H1 (cell line): Measurements from ENCODE around the gene MAPK8. TPM values are rescaled to one million over a fixed set of nuclear protein-coding genes. Genes with fewer than 3 reads are reported as not detected.

Experiments used
- CTCF ChIA-PET: fragments of 300-600 bp; sonication (Branson Sonifier 250); formaldehyde crosslinking; loops from one replicate; lab custom pipeline; 2021; ENCODE audit not compliant: partially characterized antibody; lab: Charles Lee
- POLR2A ChIA-PET: fragments of 300-600 bp; sonication (Branson Sonifier 250); formaldehyde crosslinking; loops from one replicate; lab custom pipeline; 2021; ENCODE audit warnings: inconsistent platforms; ENCODE audit not compliant: partially characterized antibody; lab: Charles Lee
- DNase-seq, 2 experiments: peaks; one replicate each; pipeline versions ENCODE4 v3.0.0 to v3.0.0-alpha.2; 2010 to 2022; ENCODE audit warnings: low spot score in 2 of 2, low read depth in 1 of 2, mixed read lengths in 1 of 2
- FAIRE-seq: peaks from 2 replicates; lab custom pipeline; 2011; peaks lifted over from hg19 to GRCh38; lab: Jason Lieb, UNC
- H2AFZ ChIP-seq: 2 replicates; pipeline ENCODE4 v1.8.1; 2012; ENCODE audit warnings: low read length, inconsistent platforms
- H2AK5ac ChIP-seq: 2 replicates; pipeline ENCODE4 v1.6.1; 2013; ENCODE audit warnings: low read depth, low read length
- H2BK120ac ChIP-seq: replicated peaks from 2 replicates; pipeline ENCODE3; 2013; ENCODE audit warnings: low read depth, low read length, inconsistent platforms
- H2BK12ac ChIP-seq: 2 replicates; pipeline ENCODE4 v1.6.1; 2013; ENCODE audit warnings: low read depth, low read length
- H2BK15ac ChIP-seq: 2 replicates; pipeline ENCODE4 v1.6.1; 2013; ENCODE audit warnings: low read length
- H2BK20ac ChIP-seq: 2 replicates; pipeline ENCODE4 v1.6.1; 2013; ENCODE audit warnings: low read length
- H2BK5ac ChIP-seq: 2 replicates; pipeline ENCODE4 v1.6.1; 2013; ENCODE audit warnings: low read depth, low read length
- H3K14ac ChIP-seq: 2 replicates; pipeline ENCODE4 v1.6.1; 2013; ENCODE audit warnings: inconsistent platforms; ENCODE audit not compliant: insufficient read length
- H3K18ac ChIP-seq: 2 replicates; pipeline ENCODE4 v1.6.1; 2013; ENCODE audit warnings: low read length; ENCODE audit errors: extremely low read depth
- H3K23ac ChIP-seq: 2 replicates; pipeline ENCODE4 v1.6.1; 2013; ENCODE audit warnings: inconsistent platforms; ENCODE audit not compliant: insufficient read length
- H3K23me2 ChIP-seq: 2 replicates; pipeline ENCODE4 v1.6.1; 2013; ENCODE audit warnings: low read depth, low read length
- H3K27ac ChIP-seq: 2 replicates; pipeline ENCODE4 v1.6.1; 2011; ENCODE audit warnings: low read depth, low read length, inconsistent platforms
- H3K27me3 ChIP-seq, 4 experiments: replicated peaks in 1 of 4; 1 replicate in 1 of 4; 2 replicates in 3 of 4; pipeline versions ENCODE4 v1.6.1 to v1.8.1; 2011 to 2013; ENCODE audit warnings: low read length in 3 of 4, mild to moderate bottlenecking in 3 of 4, inconsistent platforms in 2 of 4, mixed read lengths in 2 of 4, moderate library complexity in 1 of 4; ENCODE audit not compliant: control insufficient read depth in 3 of 4, insufficient read depth in 3 of 4; ENCODE audit errors: extremely low read depth in 1 of 4
- H3K36me3 ChIP-seq, 4 experiments: 2 replicates each; pipeline versions ENCODE4 v1.6.1 to v1.8.1; 2011 to 2013; ENCODE audit warnings: mild to moderate bottlenecking in 4 of 4, low read length in 3 of 4, moderate library complexity in 2 of 4, control low read depth in 1 of 4, inconsistent platforms in 1 of 4; ENCODE audit not compliant: insufficient read depth in 4 of 4, control insufficient read depth in 2 of 4
- H3K4ac ChIP-seq: replicated peaks from 2 replicates; pipeline ENCODE3; 2013; ENCODE audit warnings: low read length, low read depth, mixed read lengths, inconsistent platforms; ENCODE audit not compliant: insufficient read length
- H3K4me1 ChIP-seq, 4 experiments: replicated peaks in 1 of 4; 1 replicate in 1 of 4; 2 replicates in 3 of 4; pipeline versions ENCODE4 v1.6.1 to v1.8.1; 2011 to 2013; ENCODE audit warnings: low read length in 3 of 4, inconsistent platforms in 2 of 4, mixed read lengths in 1 of 4; ENCODE audit not compliant: insufficient read depth in 4 of 4, control insufficient read depth in 3 of 4
- H3K4me2 ChIP-seq, 2 experiments: 2 replicates each; pipeline versions ENCODE4 v1.6.1 to v1.8.1; 2011 to 2013; ENCODE audit warnings: low read depth in 2 of 2, low read length in 2 of 2, control low read depth in 1 of 2, inconsistent platforms in 1 of 2, mild to moderate bottlenecking in 1 of 2; ENCODE audit not compliant: insufficient read depth in 1 of 2
- H3K4me3 ChIP-seq, 4 experiments: fragments of 200-600, 300-600 bp in 1 of 4; sonication (generic), shearing (Covaris generic), sonication (Bioruptor Twin) in 1 of 4; 2 replicates each; pipeline versions ENCODE4 v1.5.1 to v1.8.1; 2011 to 2016; ENCODE audit warnings: low read length in 4 of 4, low read depth in 3 of 4, control low read depth in 2 of 4, inconsistent platforms in 2 of 4, mild to moderate bottlenecking in 2 of 4, mixed read lengths in 1 of 4, moderate library complexity in 1 of 4; ENCODE audit not compliant: insufficient read depth in 2 of 4; ENCODE audit errors: extremely low read depth in 1 of 4
- H3K56ac ChIP-seq: replicated peaks from 2 replicates; pipeline ENCODE3; 2013; ENCODE audit warnings: low read depth, mild to moderate bottlenecking, mixed read lengths, low read length, inconsistent platforms; ENCODE audit not compliant: insufficient read length
- H3K79me1 ChIP-seq: 2 replicates; pipeline ENCODE4 v1.6.1; 2013; ENCODE audit warnings: low read depth, low read length, control low read depth
- H3K79me2 ChIP-seq, 2 experiments: 2 replicates each; pipeline versions ENCODE4 v1.6.1 to v1.8.1; 2012 to 2013; ENCODE audit warnings: low read length in 2 of 2, mild to moderate bottlenecking in 2 of 2, inconsistent platforms in 1 of 2; ENCODE audit not compliant: insufficient read depth in 2 of 2, control insufficient read depth in 1 of 2
- H3K9ac ChIP-seq, 4 experiments: replicated peaks in 1 of 4; 1 replicate in 1 of 4; 2 replicates in 3 of 4; pipeline versions ENCODE4 v1.6.1 to v1.8.1; 2011 to 2013; ENCODE audit warnings: low read depth in 3 of 4, low read length in 3 of 4, control low read depth in 2 of 4, mild to moderate bottlenecking in 2 of 4, moderate library complexity in 2 of 4, inconsistent platforms in 1 of 4; ENCODE audit errors: extremely low read depth in 1 of 4
- H3K9me3 ChIP-seq, 2 experiments: 2 replicates each; pipeline versions ENCODE4 v1.6.1 to v1.8.1; 2012 to 2013; ENCODE audit warnings: mild to moderate bottlenecking in 2 of 2, moderate library complexity in 2 of 2, control low read depth in 1 of 2, inconsistent platforms in 1 of 2, low read depth in 1 of 2, low read length in 1 of 2, mixed read lengths in 1 of 2; ENCODE audit not compliant: insufficient read depth in 2 of 2
- H4K20me1 ChIP-seq, 2 experiments: replicated peaks in 1 of 2; 2 replicates each; pipeline versions ENCODE3 to v1.8.1; 2011 to 2013; ENCODE audit warnings: inconsistent platforms in 2 of 2, low read length in 2 of 2, mild to moderate bottlenecking in 1 of 2; ENCODE audit not compliant: insufficient read depth in 2 of 2, control insufficient read depth in 1 of 2
- H4K5ac ChIP-seq: 2 replicates; pipeline ENCODE4 v1.6.1; 2013; ENCODE audit warnings: low read length, low read depth, mixed read lengths, inconsistent platforms; ENCODE audit not compliant: insufficient read length
- H4K8ac ChIP-seq: 2 replicates; pipeline ENCODE4 v1.8.0; 2013; ENCODE audit warnings: mild to moderate bottlenecking, moderate library complexity, low read length, inconsistent platforms; ENCODE audit not compliant: insufficient read depth; ENCODE audit errors: extremely low read depth
- H4K91ac ChIP-seq: replicated peaks from 2 replicates; pipeline ENCODE3; 2013; ENCODE audit warnings: low read length, mixed read lengths, inconsistent platforms; ENCODE audit not compliant: insufficient read length
- CREB1 ChIP-seq: IDR thresholded peaks from 2 replicates; pipeline ENCODE4 v1.6.1; 2012; ENCODE audit warnings: inconsistent platforms
- CTCF ChIP-seq, 3 experiments: IDR thresholded peaks; 1 replicate in 2 of 3; 2 replicates in 1 of 3; pipeline versions ENCODE4 v1.5.1 to v1.6.1; 2011; ENCODE audit warnings: low read length in 3 of 3, mild to moderate bottlenecking in 3 of 3, inconsistent platforms in 2 of 3, low read depth in 1 of 3, moderate library complexity in 1 of 3; ENCODE audit not compliant: insufficient read depth in 1 of 3; ENCODE audit errors: control extremely low read depth in 1 of 3
- MAX ChIP-seq: IDR thresholded peaks from 2 replicates; pipeline ENCODE4 v1.6.1; 2012; ENCODE audit warnings: inconsistent platforms
- RAD21 ChIP-seq, 2 experiments: IDR thresholded peaks in 1 of 2; conservative IDR thresholded peaks in 1 of 2; 2 replicates each; pipeline ENCODE4 v1.6.1; 2011; ENCODE audit warnings: low read depth in 2 of 2, low read length in 2 of 2, improper control_type of control experiment in 1 of 2, inconsistent platforms in 1 of 2, mild to moderate bottlenecking in 1 of 2, moderate library complexity in 1 of 2
- RXRA ChIP-seq: IDR thresholded peaks from 2 replicates; pipeline ENCODE4 v1.6.1; 2011; ENCODE audit warnings: low read depth, mild to moderate bottlenecking, low read length, moderate library complexity; ENCODE audit not compliant: insufficient read depth
- SIN3A ChIP-seq, 2 experiments: IDR thresholded peaks in 1 of 2; conservative IDR thresholded peaks in 1 of 2; 2 replicates each; pipeline ENCODE4 v1.6.1; 2011 to 2012; ENCODE audit warnings: low read length in 2 of 2, improper control_type of control experiment in 1 of 2, low read depth in 1 of 2, mild to moderate bottlenecking in 1 of 2
- SP4 ChIP-seq: IDR thresholded peaks from 2 replicates; pipeline ENCODE4 v1.6.1; 2012; ENCODE audit warnings: low read length, inconsistent platforms
- TEAD4 ChIP-seq: IDR thresholded peaks from 2 replicates; pipeline ENCODE4 v1.6.1; 2012; ENCODE audit warnings: low read depth, low read length, inconsistent platforms, mixed read lengths
- YY1 ChIP-seq: IDR thresholded peaks from 2 replicates; pipeline ENCODE4 v1.6.1; 2011; ENCODE audit warnings: low read depth, mild to moderate bottlenecking, low read length
- WGBS, 2 experiments: shearing (Covaris generic) in 1 of 2; methylation state at CpG; one replicate each; pipeline versions ENCODE4 v1.1.6 to v1.1.7; 2013 to 2015; ENCODE audit warnings: low lambda C conversion rate in 2 of 2, mixed read lengths in 2 of 2, inconsistent platforms in 1 of 2, low coverage in 1 of 2, missing lambda C conversion rate in 1 of 2; ENCODE audit not compliant: insufficient replicate concordance in 2 of 2, insufficient coverage in 1 of 2, insufficient read length in 1 of 2; ENCODE audit errors: extremely low coverage in 1 of 2, missing lambda C conversion rate in 1 of 2; 5-methylcytosine and 5-hydroxymethylcytosine counted together
- polyA plus RNA-seq, 7 experiments: library from polyadenylated mRNA; depleted of rRNA in 3 of 7; stranded (reverse) in 5 of 7; unstranded in 2 of 7; fragments of >200 nt in 5 of 7; fragments of 200-250 nt in 2 of 7; gene quantifications; 1 replicate in 5 of 7; 2 replicates in 1 of 7; 4 replicates in 1 of 7; pipeline versions ENCODE4 v1.2.1 to v1.2.3, GENCODE V29; 2011 to 2013; ENCODE audit warnings: missing spikeins in 2 of 7, mixed read lengths in 2 of 7
- total RNA-seq: library from RNA; stranded (reverse); fragmentation: NEBNext Ultra II Directional; extraction: Animal tissue kit (Norgen Biotek cat#: 25700); gene quantifications from 2 replicates; pipeline ENCODE4 v1.2.1, GENCODE V29; 2021

MAPK8 gene
- total and polyA plus RNA-seq, 2 of the 8 experiments (the other 6 are each of a cell fraction or from before 2014, with no cell fraction given): 23.3 to 71.3 TPM

GRCh38 chr10:48289501-48290238 is 16.8 kb upstream of the MAPK8 start:
- Histone ChIP-seq H4K20me1 (no peaks in the 10 kb centered on the region), H2AK5ac (no peak overlapping the region), H3K4ac (no peak overlapping the region), H3K23ac (no peak overlapping the region), H2BK12ac (no peak overlapping the region), H2BK15ac (no peak overlapping the region), H2BK20ac (no peak overlapping the region), H2BK120ac (no peak overlapping the region), H3K27me3 (no peaks in the 10 kb centered on the region), H4K91ac (no peak overlapping the region), H4K5ac (no peak overlapping the region), H3K79me2 (no peaks in the 10 kb centered on the region), H3K4me2 (no peak overlapping the region), H3K9ac (no peak overlapping the region), H3K27ac (no peak overlapping the region), H2AFZ (0 out of 2 replicates have a peak overlapping the region, but pooled peaks have one; percentile 61), H3K18ac (no peak overlapping the region), H3K79me1 (no peaks in the 10 kb centered on the region), H3K56ac (no peak overlapping the region), H3K23me2 (no peaks in the 10 kb centered on the region), H2BK5ac (no peak overlapping the region), H3K36me3 (no peaks in the 10 kb centered on the region), H3K9me3 (no peaks in the 10 kb centered on the region), H3K4me1 (no peaks in the 10 kb centered on the region), H3K14ac (no peak overlapping the region), H3K4me3 (no peak overlapping the region), H4K8ac (no peak overlapping the region)
- peak in 1 of 2 experiments; percentile 88 for DNase-seq
- FAIRE-seq: peak; percentile 85
- ChIA-PET POLR2A (no interaction called here), CTCF (interaction anchor here (0.6 to 4.9 kb wide), 26 partner anchors 10 to 922 kb away, joined by 3 to 27 read pairs (median 4); partner anchors contain the start of gene FRMPD2)
- WGBS, 2 experiments: 29% methylated on average over 9 of the region's 9 CpGs; no CpG with 5 or more reads in 1 of the 2 experiments
- TF ChIP-seq SIN3A (conservative IDR thresholded peaks at IDR 0.05 in 1 of 2, IDR thresholded peaks at IDR 0.05 in 1 of 2; ENCODE audit: low read depth in 1 of 2, low read length in 2 of 2) (0 out of 4 replicates have a peak, but pooled peaks of 1 of the 2 experiments have one; percentile 27), YY1 (no peak), RAD21 (IDR thresholded peaks at IDR 0.05 in 1 of 2, conservative IDR thresholded peaks at IDR 0.05 in 1 of 2; ENCODE audit: low read depth in 2 of 2, low read length in 2 of 2) (peak; percentile 79 to 83), CTCF (IDR thresholded peaks at IDR 0.05; ENCODE audit: control extremely low read depth in 1 of 3, insufficient read depth in 1 of 3, low read depth in 1 of 3, low read length in 3 of 3) (peak; percentile 86 to 90 (median 89)), SP4 (no peak), TEAD4 (no peak), RXRA (no peak), MAX (0 out of 2 replicates have a peak, but pooled peaks have one; percentile 21), CREB1 (peak; percentile 65)
